ENCODE data around the gene INTS2.

GRCh38 chr17:61895391-61895790 lies 32.4 kb downstream of the INTS2 start:
- TF ChIP-seq, protein P1, sequence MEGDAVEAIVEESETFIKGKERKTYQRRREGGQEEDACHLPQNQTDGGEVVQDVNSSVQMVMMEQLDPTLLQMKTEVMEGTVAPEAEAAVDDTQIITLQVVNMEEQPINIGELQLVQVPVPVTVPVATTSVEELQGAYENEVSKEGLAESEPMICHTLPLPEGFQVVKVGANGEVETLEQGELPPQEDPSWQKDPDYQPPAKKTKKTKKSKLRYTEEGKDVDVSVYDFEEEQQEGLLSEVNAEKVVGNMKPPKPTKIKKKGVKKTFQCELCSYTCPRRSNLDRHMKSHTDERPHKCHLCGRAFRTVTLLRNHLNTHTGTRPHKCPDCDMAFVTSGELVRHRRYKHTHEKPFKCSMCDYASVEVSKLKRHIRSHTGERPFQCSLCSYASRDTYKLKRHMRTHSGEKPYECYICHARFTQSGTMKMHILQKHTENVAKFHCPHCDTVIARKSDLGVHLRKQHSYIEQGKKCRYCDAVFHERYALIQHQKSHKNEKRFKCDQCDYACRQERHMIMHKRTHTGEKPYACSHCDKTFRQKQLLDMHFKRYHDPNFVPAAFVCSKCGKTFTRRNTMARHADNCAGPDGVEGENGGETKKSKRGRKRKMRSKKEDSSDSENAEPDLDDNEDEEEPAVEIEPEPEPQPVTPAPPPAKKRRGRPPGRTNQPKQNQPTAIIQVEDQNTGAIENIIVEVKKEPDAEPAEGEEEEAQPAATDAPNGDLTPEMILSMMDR (conservative IDR thresholded peaks at IDR 0.05) = no peak
- TF ChIP-seq EZH2 (IDR thresholded peaks at IDR 0.05; ENCODE audit: low read depth) = no peak

Measured in PC-9 (cell line).